ENCODE data around the gene PRSS38.

PRSS38 gene

DNA sequence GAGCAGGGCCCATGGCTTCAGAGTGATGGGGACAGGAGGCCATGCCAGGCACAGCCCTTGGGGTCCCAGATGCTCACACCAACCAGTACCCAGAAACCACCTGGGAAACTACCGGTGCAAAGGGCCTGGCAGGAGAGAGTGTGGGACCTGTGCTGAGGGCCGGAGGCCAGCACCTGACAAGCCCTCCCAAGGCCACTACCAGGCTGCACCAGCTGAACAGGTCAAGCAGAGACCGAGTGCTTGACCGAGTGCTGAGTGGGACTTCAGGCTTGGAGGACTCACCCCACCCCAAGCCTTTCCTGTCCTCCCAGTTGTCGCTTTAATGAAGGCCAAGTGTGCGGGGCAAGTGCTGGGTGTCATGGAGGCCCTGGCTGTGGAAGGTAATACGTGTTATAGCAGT is 43.7 kb upstream of the PRSS38 start:
- Histone ChIP-seq H3K27ac (ENCODE audit: low read depth, low read length) (no peak overlapping the region), H3K36me3 (ENCODE audit: control insufficient read depth, insufficient read depth, low read length) (peaks cover 50% of the 10 kb centered on the region), H3K27me3 (ENCODE audit: control insufficient read depth, insufficient read depth, low read length) (no peaks in the 10 kb centered on the region)

DNA sequence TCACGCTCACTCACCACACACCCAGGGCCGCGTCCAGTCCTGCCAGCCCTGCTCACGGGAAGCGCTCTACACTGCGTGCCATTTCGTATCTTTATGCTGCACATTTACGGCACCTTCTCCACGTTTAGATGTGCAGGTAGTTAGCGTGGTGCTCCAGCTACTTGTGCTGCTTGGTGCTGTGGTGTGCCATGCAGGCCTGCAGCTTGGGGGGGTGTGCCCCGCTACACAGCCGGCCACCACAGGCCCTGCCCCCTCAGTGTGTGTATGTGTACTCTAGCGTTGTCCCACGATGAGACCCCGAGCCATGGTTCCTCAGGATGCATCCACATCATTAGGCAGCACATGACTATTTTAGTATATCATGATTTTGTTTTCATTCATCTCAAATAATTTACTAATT is 41.9 kb upstream of the PRSS38 start:
- Histone ChIP-seq H3K36me3 (ENCODE audit: control insufficient read depth, insufficient read depth, low read length) (peaks cover 38% of the 10 kb centered on the region), H3K4me3 (ENCODE audit: low read depth, low read length) (no peak overlapping the region), H3K4me1 (ENCODE audit: control insufficient read depth, insufficient read depth, low read length) (peaks cover 5% of the 10 kb centered on the region; the same call in 1 of the 2 replicates), H3K27me3 (ENCODE audit: control insufficient read depth, insufficient read depth, low read length) (no peaks in the 10 kb centered on the region), H3K27ac (ENCODE audit: low read depth, low read length) (no peak overlapping the region), H3K9ac (ENCODE audit: low read length) (no peak overlapping the region), H3K9me3 (ENCODE audit: control insufficient read depth, insufficient read depth, low read depth, low read length) (no peaks in the 10 kb centered on the region)

More for the DNA sequence above, 43.7 kb upstream of the PRSS38 start:
- Histone ChIP-seq H3K4me1 (ENCODE audit: control insufficient read depth, insufficient read depth, low read length) (peaks cover 5% of the 10 kb centered on the region; the same call in 1 of the 2 replicates), H3K4me3 (ENCODE audit: low read depth, low read length) (no peak overlapping the region), H3K9ac (ENCODE audit: low read length) (no peak overlapping the region), H3K9me3 (ENCODE audit: control insufficient read depth, insufficient read depth, low read depth, low read length) (no peaks in the 10 kb centered on the region)

DNA sequence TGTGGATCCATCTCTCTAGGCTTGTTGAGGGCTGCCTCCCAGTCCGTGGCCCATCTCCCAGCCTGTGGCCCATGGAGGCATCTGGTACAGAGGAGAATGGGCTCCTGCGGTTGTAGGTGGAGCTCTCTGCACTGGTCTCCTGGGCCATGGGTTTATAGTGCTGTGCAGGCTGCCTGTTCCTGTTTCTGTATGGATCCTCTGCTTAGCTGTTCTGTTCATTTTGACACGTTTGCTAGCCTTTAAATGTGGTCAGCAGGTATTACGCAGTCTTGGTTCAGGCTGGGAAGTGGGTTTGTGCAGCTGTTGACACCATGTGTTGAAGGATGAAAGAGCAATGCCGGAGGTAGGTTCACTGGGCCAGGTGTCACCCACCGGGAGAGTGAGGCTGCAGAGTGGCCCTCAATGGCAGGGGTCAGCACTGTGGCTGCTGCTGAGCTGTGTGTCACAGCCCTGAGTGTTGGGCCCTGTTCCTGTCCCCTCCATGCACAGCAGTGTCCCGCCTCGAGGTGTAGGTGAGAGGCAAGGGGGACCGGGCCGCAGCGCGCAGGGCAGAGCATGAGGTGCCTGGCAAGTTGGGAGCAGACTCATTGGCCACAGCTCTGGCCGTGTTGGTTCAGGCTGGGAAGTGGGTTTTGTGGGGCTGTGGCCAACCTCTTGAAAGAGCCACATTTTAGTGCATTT is 41.3 kb upstream of the PRSS38 start:
- Histone ChIP-seq H3K9me3 (ENCODE audit: control insufficient read depth, insufficient read depth, low read depth, low read length) (no peaks in the 10 kb centered on the region), H3K9ac (ENCODE audit: low read length) (no peak overlapping the region), H3K27ac (ENCODE audit: low read depth, low read length) (no peak overlapping the region), H3K4me3 (ENCODE audit: low read depth, low read length) (no peak overlapping the region), H3K4me1 (ENCODE audit: control insufficient read depth, insufficient read depth, low read length) (peaks cover 5% of the 10 kb centered on the region; the same call in 1 of the 2 replicates), H3K27me3 (ENCODE audit: control insufficient read depth, insufficient read depth, low read length) (no peaks in the 10 kb centered on the region), H3K36me3 (ENCODE audit: control insufficient read depth, insufficient read depth, low read length) (peaks cover 35% of the 10 kb centered on the region)

DNA sequence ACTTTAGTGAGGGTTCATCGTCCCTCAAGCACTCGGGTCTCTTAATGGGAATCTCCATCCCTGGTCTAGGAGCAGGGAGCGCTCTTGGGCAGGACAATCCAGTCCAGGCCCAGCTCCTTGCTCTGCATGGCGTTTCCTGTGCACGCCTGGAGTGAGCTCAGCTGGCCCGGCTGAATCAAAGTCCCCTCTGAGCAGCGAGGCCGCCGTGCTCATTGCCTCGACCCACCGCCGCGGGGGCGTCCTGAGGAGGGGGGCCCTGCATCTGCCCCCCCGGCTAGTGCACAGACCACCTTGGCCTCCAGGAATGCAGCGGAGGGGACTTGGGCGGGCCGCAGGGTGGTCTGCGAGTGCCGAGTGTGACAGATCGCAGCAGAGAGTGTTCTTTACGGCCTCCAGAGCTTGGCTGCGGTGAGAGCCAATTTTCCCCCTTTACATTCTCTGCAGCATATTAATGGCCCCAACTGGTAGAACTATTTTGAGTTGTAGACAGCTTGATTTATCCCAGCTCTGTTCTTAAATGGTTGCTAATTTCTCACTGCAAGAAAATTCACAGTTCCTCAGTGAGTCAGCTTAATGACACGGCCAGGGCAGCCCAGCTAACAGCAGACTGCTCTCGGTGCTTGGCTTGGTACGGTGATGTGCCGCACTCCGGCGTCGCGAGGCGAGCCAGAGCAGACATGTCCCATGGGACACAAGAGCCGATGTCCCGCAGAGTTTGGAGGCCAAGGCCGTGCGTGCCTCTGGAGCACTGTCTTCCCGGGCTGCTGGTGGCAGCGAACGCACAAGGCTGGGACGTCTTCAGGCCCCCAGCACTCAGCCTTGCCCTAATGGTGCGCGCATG is 40.4 kb upstream of the PRSS38 start:
- Histone ChIP-seq H3K4me3 (ENCODE audit: low read depth, low read length) (no peak overlapping the region), H3K9ac (ENCODE audit: low read length) (no peak overlapping the region), H3K27me3 (ENCODE audit: control insufficient read depth, insufficient read depth, low read length) (no peaks in the 10 kb centered on the region), H3K9me3 (ENCODE audit: control insufficient read depth, insufficient read depth, low read depth, low read length) (no peaks in the 10 kb centered on the region), H3K4me1 (ENCODE audit: control insufficient read depth, insufficient read depth, low read length) (peaks cover 5% of the 10 kb centered on the region; the same call in 1 of the 2 replicates), H3K36me3 (ENCODE audit: control insufficient read depth, insufficient read depth, low read length) (peaks cover 33% of the 10 kb centered on the region), H3K27ac (ENCODE audit: low read depth, low read length) (no peak overlapping the region)

DNA sequence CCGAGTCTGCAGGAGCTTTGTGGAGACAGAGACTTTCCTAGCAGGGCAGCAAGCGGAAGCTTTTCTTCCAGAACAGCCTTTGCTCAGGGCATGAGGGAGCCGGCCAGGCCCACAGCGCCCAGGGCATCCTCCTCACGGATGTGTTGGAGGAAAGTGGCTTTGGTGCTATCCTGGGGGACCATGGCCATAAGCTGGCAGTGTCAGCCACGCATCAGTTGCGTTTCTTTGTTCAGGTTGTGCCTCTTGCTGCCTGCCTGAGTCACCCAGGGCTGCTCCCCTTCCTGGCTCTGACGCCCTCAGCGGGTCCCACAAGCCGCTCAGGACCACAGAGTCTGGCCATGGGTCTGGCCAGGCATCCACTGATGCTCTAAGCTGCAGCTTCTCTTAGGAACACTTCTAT is 39.6 kb upstream of the PRSS38 start:
- no peaks in the 10 kb centered on the region for H3K9me3 ChIP-seq (ENCODE audit: control insufficient read depth, insufficient read depth, low read depth, low read length)
- no peaks in the 10 kb centered on the region for H3K27me3 ChIP-seq (ENCODE audit: control insufficient read depth, insufficient read depth, low read length)
- H3K9ac ChIP-seq (ENCODE audit: low read length) = no peak overlapping the region
- H3K27ac ChIP-seq (ENCODE audit: low read depth, low read length) = no peak overlapping the region
- H3K4me1 ChIP-seq (ENCODE audit: control insufficient read depth, insufficient read depth, low read length) = peaks cover 5% of the 10 kb centered on the region; the same call in 1 of the 2 replicates
- no peak overlapping the region for H3K4me3 ChIP-seq (ENCODE audit: low read depth, low read length)
- peaks cover 35% of the 10 kb centered on the region for H3K36me3 ChIP-seq (ENCODE audit: control insufficient read depth, insufficient read depth, low read length)

DNA sequence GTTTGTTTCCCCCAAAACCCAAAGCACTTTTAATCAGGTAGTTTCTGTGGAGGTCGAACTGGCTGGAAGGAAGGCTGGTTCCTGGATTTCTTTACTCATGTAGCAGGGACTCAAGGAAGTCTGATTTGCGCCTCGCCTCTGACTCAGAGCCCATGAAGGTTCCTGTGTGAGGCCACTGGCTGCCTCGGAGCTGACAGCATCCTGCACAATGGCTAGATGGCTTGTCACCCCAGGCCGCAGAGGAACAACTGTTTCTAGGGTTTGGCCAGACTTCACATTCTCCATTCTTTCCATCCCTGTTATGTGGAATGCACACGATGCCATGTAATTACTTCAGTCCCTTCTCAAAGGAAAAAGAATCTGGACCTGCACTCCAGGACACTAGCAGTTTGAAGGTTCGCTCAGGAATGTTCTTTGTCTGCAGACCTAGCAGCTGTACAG is 39.1 kb upstream of the PRSS38 start:
- Histone ChIP-seq H3K4me1 (ENCODE audit: control insufficient read depth, insufficient read depth, low read length) (peaks cover 5% of the 10 kb centered on the region; the same call in 1 of the 2 replicates), H3K36me3 (ENCODE audit: control insufficient read depth, insufficient read depth, low read length) (peaks cover 38% of the 10 kb centered on the region), H3K4me3 (ENCODE audit: low read depth, low read length) (no peak overlapping the region), H3K27me3 (ENCODE audit: control insufficient read depth, insufficient read depth, low read length) (no peaks in the 10 kb centered on the region), H3K27ac (ENCODE audit: low read depth, low read length) (no peak overlapping the region), H3K9ac (ENCODE audit: low read length) (no peak overlapping the region), H3K9me3 (ENCODE audit: control insufficient read depth, insufficient read depth, low read depth, low read length) (no peaks in the 10 kb centered on the region)

DNA sequence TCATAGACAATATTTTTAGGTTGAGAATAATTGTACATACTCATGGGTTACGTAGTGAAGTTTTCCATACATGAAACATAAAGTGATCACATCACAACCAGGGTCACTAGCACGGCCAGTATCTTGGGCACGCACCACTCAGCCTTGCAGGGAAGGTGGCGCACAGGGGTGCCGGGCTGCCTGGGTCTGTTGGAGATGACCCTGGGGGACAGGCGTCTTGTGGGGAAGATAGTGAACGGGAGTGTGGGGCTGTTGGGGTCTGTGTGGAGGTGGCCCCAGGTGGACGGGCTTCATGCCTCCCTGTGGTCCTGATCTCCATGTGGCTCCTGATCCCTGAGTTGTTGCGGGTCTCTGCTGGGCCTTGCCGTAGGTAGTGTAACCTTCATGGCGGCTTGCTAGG is 38.3 kb upstream of the PRSS38 start:
- Histone ChIP-seq H3K4me3 (ENCODE audit: low read depth, low read length) (no peak overlapping the region), H3K4me1 (ENCODE audit: control insufficient read depth, insufficient read depth, low read length) (peaks cover 5% of the 10 kb centered on the region; the same call in 1 of the 2 replicates), H3K27ac (ENCODE audit: low read depth, low read length) (no peak overlapping the region), H3K36me3 (ENCODE audit: control insufficient read depth, insufficient read depth, low read length) (peaks cover 40% of the 10 kb centered on the region), H3K27me3 (ENCODE audit: control insufficient read depth, insufficient read depth, low read length) (no peaks in the 10 kb centered on the region), H3K9me3 (ENCODE audit: control insufficient read depth, insufficient read depth, low read depth, low read length) (no peaks in the 10 kb centered on the region), H3K9ac (ENCODE audit: low read length) (no peak overlapping the region)

DNA sequence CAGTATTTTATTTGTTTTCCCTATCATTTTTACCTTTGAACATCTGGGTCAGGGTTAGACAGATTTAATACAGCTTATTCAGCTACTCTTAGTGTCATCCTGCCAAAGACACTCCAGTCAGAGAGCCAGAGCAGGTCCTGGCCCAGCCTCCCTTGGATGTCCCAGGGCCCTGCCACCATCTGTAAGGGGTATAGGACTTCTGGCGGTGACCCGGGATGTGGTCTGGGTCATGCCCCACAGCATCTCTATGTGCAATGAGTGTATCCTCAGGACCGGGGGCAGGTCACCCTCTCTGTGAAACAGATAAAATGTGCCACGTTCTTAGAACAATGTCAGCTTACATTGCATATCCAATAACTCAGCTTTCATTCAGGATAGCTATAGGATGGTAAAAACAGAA is 37.8 kb upstream of the PRSS38 start:
- H3K4me1 ChIP-seq (ENCODE audit: control insufficient read depth, insufficient read depth, low read length) = peaks cover 5% of the 10 kb centered on the region; the same call in 1 of the 2 replicates
- no peak overlapping the region for H3K9ac ChIP-seq (ENCODE audit: low read length)
- no peak overlapping the region for H3K27ac ChIP-seq (ENCODE audit: low read depth, low read length)
- H3K36me3 ChIP-seq (ENCODE audit: control insufficient read depth, insufficient read depth, low read length) = peaks cover 42% of the 10 kb centered on the region
- H3K9me3 ChIP-seq (ENCODE audit: control insufficient read depth, insufficient read depth, low read depth, low read length) = no peaks in the 10 kb centered on the region
- H3K4me3 ChIP-seq (ENCODE audit: low read depth, low read length) = no peak overlapping the region
- no peaks in the 10 kb centered on the region for H3K27me3 ChIP-seq (ENCODE audit: control insufficient read depth, insufficient read depth, low read length)

DNA sequence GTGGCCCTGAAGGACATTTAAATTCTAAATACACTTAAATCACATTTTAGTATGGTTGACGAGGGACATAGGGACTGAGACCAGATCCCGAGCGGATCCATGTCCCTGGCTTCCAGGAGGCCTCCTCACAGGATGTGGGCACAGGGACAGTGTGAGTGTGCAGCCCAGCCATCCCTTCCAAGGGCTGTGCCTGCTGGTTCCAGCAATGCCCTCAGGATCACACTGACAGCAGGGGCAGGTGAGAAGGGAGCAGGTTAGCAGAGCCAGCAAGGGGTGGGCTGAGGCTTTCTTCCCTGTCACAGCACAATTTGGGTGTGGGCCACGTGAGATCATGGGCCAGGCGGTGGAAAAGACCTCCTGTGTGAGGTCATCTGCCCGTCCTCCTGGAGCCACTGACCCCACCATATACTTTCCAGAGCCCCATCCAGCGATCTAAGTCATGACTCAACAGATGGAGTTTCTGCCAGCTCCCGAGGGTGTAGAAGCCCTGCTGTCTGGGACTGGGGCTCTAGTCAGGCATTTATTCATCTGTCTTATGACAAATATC is 37.0 kb upstream of the PRSS38 start:
- Histone ChIP-seq H3K27ac (ENCODE audit: low read depth, low read length) (no peak overlapping the region), H3K4me1 (ENCODE audit: control insufficient read depth, insufficient read depth, low read length) (peaks cover 5% of the 10 kb centered on the region; the same call in 1 of the 2 replicates), H3K9ac (ENCODE audit: low read length) (no peak overlapping the region), H3K27me3 (ENCODE audit: control insufficient read depth, insufficient read depth, low read length) (no peaks in the 10 kb centered on the region), H3K9me3 (ENCODE audit: control insufficient read depth, insufficient read depth, low read depth, low read length) (no peaks in the 10 kb centered on the region), H3K36me3 (ENCODE audit: control insufficient read depth, insufficient read depth, low read length) (peaks cover 40% of the 10 kb centered on the region), H3K4me3 (ENCODE audit: low read depth, low read length) (no peak overlapping the region)

DNA sequence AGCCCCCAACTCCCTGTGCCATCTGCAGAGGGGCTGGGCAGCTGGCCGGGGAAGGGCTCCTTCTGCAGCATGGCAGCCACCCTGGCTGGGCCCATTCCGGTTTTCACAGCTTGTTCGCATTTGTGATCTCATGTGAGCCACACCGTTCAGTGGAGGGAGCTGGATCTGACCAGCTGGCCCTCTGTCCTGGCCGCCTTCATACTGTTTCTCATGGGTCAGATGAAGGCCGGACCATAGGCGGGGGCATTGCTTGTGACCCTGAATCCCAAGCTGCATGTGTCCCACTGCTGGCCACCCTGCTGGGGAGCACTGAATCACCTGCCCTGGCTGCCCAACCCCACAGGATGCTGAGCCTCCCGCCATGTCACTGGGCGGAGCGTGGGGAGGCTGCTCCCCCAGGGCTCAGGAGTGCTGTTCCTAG is 36.4 kb upstream of the PRSS38 start:
- Histone ChIP-seq H3K4me3 (ENCODE audit: low read depth, low read length) (no peak overlapping the region), H3K27ac (ENCODE audit: low read depth, low read length) (no peak overlapping the region), H3K9me3 (ENCODE audit: control insufficient read depth, insufficient read depth, low read depth, low read length) (no peaks in the 10 kb centered on the region), H3K9ac (ENCODE audit: low read length) (no peak overlapping the region), H3K4me1 (ENCODE audit: control insufficient read depth, insufficient read depth, low read length) (peaks cover 5% of the 10 kb centered on the region; the same call in 1 of the 2 replicates), H3K36me3 (ENCODE audit: control insufficient read depth, insufficient read depth, low read length) (peaks cover 39% of the 10 kb centered on the region), H3K27me3 (ENCODE audit: control insufficient read depth, insufficient read depth, low read length) (no peaks in the 10 kb centered on the region)

DNA sequence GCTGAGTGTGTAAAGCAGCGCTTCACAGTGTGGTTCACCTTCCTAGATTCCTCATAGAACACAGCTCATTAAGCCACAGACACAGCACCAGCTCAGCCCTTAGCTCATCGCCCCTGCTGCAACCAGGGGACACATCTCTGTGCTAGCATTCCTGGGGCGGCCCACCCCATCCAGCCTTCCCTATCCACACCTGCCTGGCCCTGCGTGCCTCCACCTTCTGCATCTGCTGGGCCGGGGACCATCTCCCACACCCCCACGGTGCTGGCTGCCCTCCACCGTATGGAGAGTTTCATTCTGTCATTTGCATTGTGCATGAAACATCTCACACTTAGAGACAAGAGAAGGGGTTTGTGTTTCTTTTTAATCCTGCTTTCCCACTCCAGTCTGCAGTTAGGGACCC is 35.8 kb upstream of the PRSS38 start:
- Histone ChIP-seq H3K27me3 (ENCODE audit: control insufficient read depth, insufficient read depth, low read length) (no peaks in the 10 kb centered on the region), H3K9ac (ENCODE audit: low read length) (no peak overlapping the region), H3K4me3 (ENCODE audit: low read depth, low read length) (no peak overlapping the region), H3K27ac (ENCODE audit: low read depth, low read length) (no peak overlapping the region), H3K9me3 (ENCODE audit: control insufficient read depth, insufficient read depth, low read depth, low read length) (no peaks in the 10 kb centered on the region), H3K4me1 (ENCODE audit: control insufficient read depth, insufficient read depth, low read length) (peaks cover 3% of the 10 kb centered on the region; the same call in 1 of the 2 replicates), H3K36me3 (ENCODE audit: control insufficient read depth, insufficient read depth, low read length) (peaks cover 39% of the 10 kb centered on the region)

Measured in HUES6 (cell line).